Heart left ventricle (tissue), 13 donors: ENCODE measurements around the gene FAM193B.

Source experiments
- POLR2A ChIP-seq, 2 donors: fragments of 450-650 bp; IDR thresholded peaks; one replicate each; pipeline ENCODE4 v1.6.1; 2017; ENCODE audit warnings: antibody characterized with exemption in 2 of 2, mild to moderate bottlenecking in 2 of 2, moderate library complexity in 2 of 2
- TF ChIP-seq, protein P1 (sequence below), 12 donors: fragments of 200-600 bp; sonication (generic) in 4 of 12; IDR thresholded peaks; one replicate each; pipeline versions ENCODE4 v1.5.0 to v1.8.0; 2018 to 2022; ENCODE audit warnings: antibody characterized with exemption in 12 of 12, mild to moderate bottlenecking in 5 of 12
- donor health status: ischemic (EF 13 %, LVEDD 7.1; RV severe dilation, severe dysfunction).
- donor health status: DM: no; HTN: yes; CAD: no.
- donor health status: DM: no; HTN: no; CAD: no.
- donor health status: ischemic (EF 25% LVEDD 6.9; RV normal size, moderate dysfunction).
- donor health status: ischemic (EF 25% LVEDD 5.7; RV mildly dilated, moderate dysfunction).
- donor health status: ischemic (EF 35%, LVEDD 5.7; RV mildly dilated, moderate dysfunction).
- donor health status: nonischemic (EF 11% LVEDD 7.7; RV severe dilation, severe dysfunction).
- donor health status: DM: yes; HTN: yes; CAD: no.
- donor health status: PGD.
- donor health status: ischemic (EF 29% LVEDD 5.4; RV normal size, mild dysfunction).
- donor health status: nonischemic (EF 23%, LVEDD 6.1; RV moderate dilation, normal function).

DNA sequence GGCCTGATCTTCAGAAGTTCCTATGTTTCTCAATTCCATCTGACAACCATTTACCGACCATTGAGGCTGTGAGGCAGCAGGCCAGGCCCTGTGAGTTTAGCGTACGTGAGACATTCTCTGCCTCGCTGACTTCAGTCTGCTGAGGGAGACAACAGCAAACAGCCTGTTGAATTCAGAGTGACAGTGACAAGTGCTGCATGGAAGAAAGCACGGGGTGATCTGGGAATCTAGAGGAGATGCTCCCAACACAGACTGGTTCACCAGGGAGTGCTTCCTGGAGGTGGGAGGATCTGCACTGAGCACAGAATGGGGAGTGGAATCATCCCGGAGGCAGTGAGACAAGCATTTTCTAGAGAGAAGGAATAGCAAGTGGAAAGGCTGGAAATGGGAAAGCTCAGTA is 27.6 kb downstream of the FAM193B start:
- TF ChIP-seq, protein P1, sequence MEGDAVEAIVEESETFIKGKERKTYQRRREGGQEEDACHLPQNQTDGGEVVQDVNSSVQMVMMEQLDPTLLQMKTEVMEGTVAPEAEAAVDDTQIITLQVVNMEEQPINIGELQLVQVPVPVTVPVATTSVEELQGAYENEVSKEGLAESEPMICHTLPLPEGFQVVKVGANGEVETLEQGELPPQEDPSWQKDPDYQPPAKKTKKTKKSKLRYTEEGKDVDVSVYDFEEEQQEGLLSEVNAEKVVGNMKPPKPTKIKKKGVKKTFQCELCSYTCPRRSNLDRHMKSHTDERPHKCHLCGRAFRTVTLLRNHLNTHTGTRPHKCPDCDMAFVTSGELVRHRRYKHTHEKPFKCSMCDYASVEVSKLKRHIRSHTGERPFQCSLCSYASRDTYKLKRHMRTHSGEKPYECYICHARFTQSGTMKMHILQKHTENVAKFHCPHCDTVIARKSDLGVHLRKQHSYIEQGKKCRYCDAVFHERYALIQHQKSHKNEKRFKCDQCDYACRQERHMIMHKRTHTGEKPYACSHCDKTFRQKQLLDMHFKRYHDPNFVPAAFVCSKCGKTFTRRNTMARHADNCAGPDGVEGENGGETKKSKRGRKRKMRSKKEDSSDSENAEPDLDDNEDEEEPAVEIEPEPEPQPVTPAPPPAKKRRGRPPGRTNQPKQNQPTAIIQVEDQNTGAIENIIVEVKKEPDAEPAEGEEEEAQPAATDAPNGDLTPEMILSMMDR (IDR thresholded peaks at IDR 0.05), result no peak
- TF ChIP-seq POLR2A (IDR thresholded peaks at IDR 0.05), result no peak
